GM18511 (cell line): ENCODE measurements around the gene UBLCP1.

ENCODE experiments used
- ATAC-seq: cut with Tn5 transposase; IDR thresholded peaks from one replicate; pipeline ENCODE4 v1.9.1; 2021; ENCODE audit warnings: mild to moderate bottlenecking, moderate library complexity; ENCODE audit not compliant: unreplicated experiment

Gene UBLCP1

DNA sequence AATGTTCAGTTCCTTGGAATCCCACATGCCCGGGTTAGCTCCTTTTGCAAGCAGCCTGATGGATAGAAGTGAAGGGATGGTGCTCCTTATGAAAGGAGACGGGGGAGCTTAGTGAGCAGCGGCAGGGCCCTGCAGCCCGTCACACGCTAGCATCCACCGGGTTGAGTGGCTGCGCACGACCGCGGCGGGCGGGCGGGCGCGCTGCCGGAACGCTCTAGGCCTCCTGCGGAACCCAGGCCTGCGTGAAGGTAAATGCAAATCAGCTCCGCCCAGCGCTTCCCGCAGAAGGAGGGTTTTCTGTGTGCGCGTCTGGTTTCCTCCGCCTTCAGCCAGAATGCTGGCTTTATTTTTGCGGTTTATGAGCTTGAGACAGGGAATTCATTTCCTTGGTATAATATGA, 47.4 kb downstream of the UBLCP1 start:
- ATAC-seq = no peak

DNA sequence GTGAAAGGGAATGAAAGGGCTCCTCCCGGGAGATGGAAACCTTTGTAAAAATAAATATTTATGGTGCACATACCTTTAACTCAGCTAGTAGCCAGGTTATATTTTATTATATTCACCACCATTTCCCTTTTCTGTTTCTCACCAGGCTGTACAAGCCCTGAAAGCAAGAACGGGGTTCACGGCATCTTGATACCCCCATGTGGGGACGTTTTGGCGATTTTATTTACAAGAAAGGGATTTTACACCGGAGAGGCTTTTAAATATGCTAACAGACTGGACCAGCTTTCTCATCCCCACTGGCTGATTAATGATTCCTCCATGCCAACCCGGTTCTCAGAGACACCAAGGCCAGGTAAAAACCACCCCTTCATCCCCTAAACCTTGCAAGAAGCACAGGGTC, 48.0 kb downstream of the UBLCP1 start:
- no peak for ATAC-seq

DNA sequence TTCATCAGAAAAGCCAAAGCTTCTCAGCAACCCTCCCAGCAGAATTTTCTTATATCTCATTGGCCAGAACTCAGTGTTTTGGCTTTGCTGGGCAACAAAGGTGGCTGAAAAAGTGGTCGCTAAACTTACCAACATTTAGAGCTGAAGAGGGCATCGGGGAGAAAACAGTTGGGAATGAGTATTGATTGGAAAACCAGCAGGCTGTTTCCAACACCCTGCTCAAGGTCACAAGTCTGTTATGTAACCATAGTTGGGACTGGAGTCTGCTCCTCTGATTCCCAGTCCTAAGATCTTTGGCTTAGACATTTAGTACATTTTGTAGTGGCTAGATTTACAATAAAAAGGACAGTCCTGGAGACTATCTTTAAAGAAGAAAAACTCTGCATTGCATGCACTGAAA, 50.1 kb downstream of the UBLCP1 start:
- ATAC-seq = no peak

DNA sequence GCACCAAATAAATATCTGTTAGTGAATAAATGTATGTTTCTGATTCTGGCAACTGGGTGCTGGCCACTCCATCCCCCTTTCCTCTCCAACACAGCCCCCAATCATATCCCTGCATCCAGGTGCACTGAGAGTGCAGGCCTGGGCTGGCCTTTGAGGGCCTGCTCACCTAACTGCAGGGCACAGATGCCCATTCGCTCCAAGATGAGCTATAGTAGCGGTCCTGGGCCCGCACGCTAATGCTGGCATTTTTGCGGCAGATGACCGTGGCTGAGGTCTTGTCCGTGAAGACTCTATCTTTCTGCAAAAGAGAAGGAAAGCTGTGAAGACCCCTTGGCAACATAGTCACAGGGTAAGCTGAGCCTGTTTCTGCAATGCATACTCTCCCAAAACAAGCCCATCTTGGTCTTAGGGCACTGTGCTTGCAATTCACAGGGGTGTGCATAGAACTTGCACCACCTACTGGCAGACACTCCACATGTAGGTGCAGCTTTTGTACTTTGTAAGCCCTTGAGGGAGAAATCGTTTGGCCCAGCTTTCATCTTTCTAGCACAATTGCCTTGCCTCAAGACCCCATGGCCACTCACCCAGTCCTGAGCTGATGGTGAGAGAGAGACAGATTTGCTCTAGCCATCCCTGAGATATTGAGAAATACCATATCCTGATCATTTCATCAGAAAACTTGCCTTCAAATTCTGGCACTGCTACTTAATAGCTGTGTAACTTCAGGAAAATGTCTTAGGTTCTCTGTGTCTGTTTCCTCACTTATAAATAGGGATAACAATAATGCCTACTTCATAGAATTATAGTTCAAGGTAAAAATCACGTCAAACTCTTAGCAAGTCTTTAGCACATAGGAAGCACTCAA, 53.7 kb downstream of the UBLCP1 start:
- ATAC-seq = peak; percentile 69

DNA sequence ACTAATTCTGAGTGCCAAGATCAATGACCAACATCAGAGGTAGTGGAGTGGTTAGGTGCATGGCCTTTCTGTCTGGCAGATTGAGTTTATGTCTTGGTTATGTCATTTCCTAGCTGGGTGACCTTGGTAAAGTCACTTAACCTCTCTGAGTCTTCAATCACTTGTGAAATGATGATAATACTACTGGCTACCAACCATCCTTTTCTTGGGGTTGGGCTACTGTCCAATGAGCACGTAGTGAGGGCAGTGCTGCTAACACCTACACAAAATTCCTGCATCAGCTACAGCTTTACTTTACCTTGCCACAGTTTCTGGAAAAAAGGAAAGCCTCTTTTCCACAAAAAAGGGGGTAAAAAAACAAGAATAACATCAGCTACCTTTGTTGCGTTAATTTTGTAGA, 54.8 kb downstream of the UBLCP1 start:
- ATAC-seq = no peak

DNA sequence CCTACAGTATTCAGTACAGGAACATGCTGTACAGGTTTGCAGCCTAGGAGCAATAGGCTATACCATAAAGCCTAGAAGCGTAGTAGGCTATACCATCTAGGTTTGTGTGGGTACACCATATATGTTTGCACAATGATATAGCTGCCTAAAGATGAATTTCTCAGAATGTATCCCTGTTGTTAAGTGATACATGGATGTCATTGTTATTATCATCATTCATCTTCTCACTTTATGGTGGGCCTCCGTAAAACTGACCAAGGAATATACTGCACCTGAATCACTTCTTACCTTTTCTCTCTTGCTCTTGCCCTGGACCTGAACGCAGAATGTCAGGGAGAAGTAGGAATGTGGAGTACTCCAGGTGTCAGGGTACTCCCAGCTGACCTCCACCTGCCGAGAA, 55.4 kb downstream of the UBLCP1 start:
- no peak for ATAC-seq

DNA sequence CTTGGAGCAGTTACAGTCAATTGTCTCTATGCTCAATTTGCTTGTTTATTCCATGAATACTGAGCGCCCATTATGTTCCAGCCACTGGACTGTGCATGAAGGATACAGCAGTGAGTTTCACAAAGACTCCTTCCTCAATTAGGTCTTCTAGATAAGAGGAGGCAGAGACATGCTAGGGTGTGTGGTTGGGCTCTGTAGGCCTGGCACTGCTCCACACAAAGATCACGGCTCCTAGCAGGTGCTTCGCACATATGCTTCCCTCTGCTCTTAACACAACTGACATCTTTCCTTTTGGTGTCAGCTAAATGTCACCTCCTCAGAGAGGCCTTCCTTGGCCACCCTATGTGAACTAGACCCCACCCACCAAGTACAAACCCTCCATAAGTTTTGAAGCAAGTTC, 56.3 kb downstream of the UBLCP1 start:
- no peak for ATAC-seq

DNA sequence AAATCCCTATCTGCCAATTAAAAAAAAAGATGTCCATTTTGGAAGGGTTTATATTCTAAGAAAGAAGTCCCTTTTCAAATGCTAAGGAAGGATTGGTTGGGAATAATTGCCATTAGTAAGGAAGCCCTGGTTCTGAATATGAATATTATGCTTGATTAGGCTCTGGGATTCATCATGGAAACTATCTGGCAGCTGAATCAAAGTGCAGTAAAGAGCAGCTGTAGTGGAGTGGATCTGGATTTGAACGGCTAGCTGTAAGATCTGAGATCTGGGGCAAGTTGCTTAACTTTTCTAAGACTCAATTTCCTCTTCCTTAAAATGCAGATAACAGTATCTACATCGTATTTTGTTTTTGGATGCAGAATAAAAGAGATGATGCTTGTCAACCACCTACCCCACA, 56.7 kb downstream of the UBLCP1 start:
- ATAC-seq = no peak

DNA sequence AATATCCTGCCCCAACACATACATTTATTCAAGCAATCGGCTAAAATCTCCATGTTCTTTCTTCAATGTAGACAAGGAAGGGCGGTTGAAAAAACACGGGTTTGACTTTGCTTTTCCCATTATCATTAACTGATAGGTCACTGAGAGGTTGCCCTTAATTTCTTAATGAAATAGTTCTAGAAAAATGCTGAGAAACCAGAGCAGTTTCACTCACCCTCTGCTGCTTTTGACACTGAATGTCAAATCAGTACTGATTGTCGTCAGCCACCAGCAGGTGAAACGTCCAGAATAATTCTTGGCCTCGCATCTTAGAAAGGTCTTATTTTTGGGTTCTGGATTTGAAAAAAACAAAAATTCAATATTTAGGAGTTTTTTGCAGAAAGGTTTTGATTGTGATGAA, 59.1 kb downstream of the UBLCP1 start:
- peak; percentile 63 for ATAC-seq

DNA sequence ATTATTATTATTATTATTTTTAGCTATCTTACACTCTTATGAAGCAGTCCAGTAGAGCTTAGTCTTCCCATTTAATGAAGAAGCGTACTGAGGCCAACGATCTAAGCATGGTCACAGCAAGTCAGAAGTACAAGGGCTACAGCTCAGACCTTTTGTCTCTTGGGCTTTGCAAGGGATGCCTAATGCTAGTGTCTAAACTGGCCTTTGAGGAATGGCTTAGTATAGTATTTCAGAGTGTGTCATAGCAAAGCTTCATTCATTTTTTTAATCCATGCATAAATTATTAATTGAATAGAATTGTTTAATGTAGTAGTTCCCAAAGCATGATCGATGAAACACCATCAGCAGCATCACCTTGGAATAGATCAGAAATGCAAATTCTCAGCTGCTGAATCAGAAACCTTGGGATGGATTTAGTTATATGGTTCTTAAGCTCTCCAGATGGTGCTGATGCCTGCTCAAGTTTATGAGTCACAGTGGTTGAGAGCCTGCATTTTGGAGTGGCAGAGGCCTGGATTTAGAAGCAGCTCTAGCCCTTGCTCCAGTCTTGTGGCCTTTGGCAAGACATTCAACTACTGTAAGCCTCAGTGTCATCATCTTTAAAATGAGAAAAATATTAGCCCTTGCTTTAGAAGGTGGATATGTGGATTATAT, 61.1 kb downstream of the UBLCP1 start:
- ATAC-seq = no peak

DNA sequence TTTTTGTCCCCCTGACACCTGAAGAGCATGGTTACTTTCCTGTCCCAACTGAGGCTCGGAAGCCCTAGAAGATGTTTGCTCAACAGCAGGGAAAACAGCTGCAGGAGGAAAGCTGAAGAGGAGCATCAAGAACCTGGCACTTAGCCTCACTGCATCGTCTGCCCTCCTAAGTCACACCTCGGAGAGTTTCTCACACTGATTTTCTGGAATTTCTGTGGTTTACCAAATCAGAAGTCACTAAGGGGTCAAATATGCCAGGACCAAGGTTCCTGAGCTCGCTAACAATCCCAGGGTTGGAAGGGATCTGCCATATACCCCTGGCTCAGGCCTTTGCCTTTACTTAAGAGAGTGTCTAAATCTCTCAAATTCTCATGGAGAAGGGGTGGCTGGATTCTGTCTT, 61.9 kb downstream of the UBLCP1 start:
- no peak for ATAC-seq

DNA sequence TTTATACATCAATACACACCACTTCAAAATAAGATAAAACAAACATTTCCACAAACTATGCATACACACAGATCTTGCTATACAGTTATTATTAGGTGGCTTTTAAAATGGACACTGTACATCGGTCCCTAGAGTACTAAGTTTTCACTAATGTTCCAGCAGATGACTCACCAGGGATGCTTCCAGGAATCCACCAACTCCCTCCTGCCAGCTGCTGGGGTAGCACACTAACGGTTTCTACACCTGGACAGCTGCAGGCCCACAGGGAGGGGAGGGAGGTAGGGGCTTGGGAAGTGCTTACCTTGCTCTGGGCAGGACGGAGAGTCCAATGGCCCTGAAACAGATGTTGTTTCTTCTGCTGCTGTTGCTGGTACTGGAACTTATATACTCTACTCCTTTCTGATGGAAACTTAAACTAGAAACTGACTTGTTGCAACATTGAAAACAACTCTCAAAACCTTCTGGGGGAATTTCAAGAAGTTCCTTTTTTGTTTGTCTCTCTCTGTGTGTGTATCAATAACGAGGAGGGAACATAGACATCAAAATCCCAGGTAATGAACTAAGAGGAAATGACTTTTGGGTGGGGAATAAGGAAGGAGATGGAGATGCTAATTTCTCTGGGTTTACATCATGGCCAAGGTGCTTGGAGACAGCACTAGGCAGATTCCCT, 67.2 kb downstream of the UBLCP1 start, which contains the start of gene IL12B:
Gene IL12B, minus strand, starts transcription at position 357 of the 670 bp plus-strand sequence. CDS start 3,705 bp downstream, outside the sequence.
- no peak for ATAC-seq

DNA sequence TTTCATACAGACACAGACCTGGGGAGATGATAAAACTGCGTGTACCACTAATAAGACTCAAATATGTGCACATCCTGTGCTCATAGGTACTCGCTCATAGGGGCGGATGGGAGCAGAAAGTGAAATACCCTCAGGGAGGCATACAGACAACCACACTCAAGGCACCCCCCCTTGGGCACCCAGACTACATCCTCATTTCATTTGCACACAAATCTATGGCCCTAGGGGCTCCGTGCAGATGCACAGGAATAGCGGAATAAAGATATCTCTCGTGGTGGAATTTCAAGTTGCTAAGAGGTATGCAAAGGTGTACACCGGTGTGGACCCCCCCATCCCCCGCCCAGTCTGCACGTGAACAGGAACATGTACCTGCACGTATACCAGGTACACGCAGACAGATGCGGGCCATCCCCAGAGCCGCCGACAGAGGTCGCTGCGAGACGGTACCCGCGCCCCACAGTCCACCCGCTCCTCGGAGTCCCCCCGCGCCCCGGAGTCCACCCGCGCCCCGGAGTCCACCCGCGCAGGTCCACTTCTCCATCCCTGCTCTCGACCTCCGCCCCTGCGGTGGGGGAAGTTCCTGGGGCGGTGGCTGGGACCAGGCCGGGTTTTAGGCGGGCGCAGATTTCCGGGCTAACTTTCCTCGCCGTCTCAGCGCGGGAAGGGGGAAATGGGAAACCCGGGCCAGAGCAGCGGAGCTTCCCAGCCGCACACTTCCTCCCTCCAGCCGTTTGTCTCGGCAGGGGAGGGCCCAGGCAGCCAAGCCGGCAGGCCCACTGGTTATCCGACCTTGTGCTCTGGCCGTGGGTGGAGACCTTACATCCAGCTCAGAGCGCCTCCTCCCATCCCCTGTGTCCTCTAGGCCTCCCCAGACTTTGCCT, 68.2 kb downstream of the UBLCP1 start:
- ATAC-seq = peak; percentile 82

DNA sequence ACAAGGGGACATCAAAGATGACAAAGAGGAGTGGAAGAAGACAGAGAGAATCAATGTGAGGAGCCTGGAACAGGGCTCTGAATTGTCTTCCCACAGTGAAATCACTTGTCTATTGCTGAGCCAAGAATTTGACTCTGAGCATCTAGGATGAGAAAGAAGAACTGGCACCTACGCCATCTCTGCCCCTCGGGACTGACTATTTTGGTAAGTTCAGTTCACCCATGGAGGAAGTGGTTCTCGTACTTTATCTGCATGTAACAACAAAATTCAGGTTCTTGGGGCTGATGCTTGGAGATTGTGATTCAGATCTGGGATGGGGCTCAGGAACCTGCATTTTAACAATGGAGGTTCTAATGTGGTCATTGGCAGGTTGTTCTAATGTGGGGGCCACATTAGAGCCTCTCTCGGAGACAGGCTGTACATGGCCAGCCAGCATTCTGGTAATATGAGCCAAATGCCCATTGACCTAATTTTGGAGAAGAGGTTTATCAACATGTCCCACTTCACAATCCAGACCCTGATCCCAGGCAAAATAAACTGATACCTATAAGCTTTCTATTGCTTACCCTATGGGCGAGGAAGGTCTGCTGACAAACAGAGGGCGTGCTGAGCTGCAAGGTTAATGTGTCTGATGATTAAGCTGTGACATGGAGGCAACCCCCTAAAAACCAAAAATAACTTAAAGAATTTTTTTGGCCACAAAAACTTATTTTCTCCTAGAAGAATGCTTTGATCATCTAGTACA, 69.9 kb downstream of the UBLCP1 start:
- ATAC-seq = peak; percentile 42

DNA sequence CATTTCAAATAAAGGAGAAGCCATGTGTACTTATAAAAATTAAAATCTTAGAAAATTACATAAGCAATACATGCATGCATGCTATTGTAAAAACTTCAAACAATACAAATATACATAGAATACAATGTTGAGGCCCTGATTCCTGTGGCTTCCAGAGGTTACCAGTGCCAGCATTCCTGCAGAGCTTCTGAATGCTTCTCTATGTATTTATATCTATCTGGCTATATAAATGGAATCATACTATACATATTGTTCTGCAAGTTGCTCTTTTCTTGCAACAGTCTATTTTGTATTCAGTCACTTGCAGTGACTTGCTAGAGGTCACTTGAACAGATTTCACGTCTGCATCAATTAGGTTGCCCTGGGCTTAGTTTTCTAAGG, 70.4 kb downstream of the UBLCP1 start:
- no peak for ATAC-seq
